SK-N-SH treated with all-trans-retinoic acid at 6 μM for 48 hours (cell line): ENCODE measurements around the gene CDK5.

ENCODE experiments used
- CREB5 ChIP-seq: fragments of 250-450 bp; sonication (Bioruptor Pico); IDR thresholded peaks from 2 replicates; pipeline ENCODE4 v1.5.1; 2020; ENCODE audit warnings: low read depth, mild to moderate bottlenecking, moderate library complexity
- CSDC2 ChIP-seq: fragments of 250-450 bp; sonication (Bioruptor Pico); IDR thresholded peaks from 2 replicates; pipeline ENCODE4 v1.5.0; 2020; ENCODE audit warnings: mild to moderate bottlenecking, moderate library complexity
- RARB ChIP-seq: fragments of 250-450 bp; sonication (Bioruptor Pico); IDR thresholded peaks from 2 replicates; pipeline ENCODE4 v1.8.0; 2021; ENCODE audit warnings: mild to moderate bottlenecking, moderate library complexity
- TCF4 ChIP-seq: fragments of 250-450 bp; sonication (Bioruptor Pico); IDR thresholded peaks from 2 replicates; pipeline ENCODE4 v1.8.0; 2021; ENCODE audit warnings: mild to moderate bottlenecking, moderate library complexity, borderline replicate concordance
- ZFP3 ChIP-seq: fragments of 250-450 bp; sonication (Bioruptor Pico); IDR thresholded peaks from 2 replicates; pipeline ENCODE4 v1.5.0; 2020; ENCODE audit warnings: mild to moderate bottlenecking, moderate library complexity
- ZNF565 ChIP-seq: fragments of 450-650 bp; formaldehyde crosslinking; conservative IDR thresholded peaks from 2 replicates; pipeline ENCODE4 v1.5.0; 2020; ENCODE audit warnings: low read depth, mild to moderate bottlenecking, moderate library complexity

- TF ChIP-seq CSDC2 (CRISPR knock-in tag) (no peak), TCF4 (CRISPR knock-in tag) (no peak), CREB5 (no peak), ZNF565 (CRISPR knock-in tag) (no peak), ZFP3 (CRISPR knock-in tag) (no peak), RARB (CRISPR knock-in tag) (no peak)
Measured at GRCh38 chr7:151053751-151054150, 3.9 kb downstream of the CDK5 start.
